T-helper 2 cell treated with Interferon-gamma antibody and Interleukin-4, amounts not matched to agents 100 ng/mL and 5 ng/mL, for 36 hours (primary cell): ENCODE measurements around the gene C1QTNF4. TPM values are rescaled to one million over a fixed set of nuclear protein-coding genes. Genes with fewer than 3 reads are reported as not detected.
"Not testable (repeated sequence)": the region's sequence is repeated elsewhere in the genome, so short reads cannot be mapped to it uniquely, and the experiment has no call there.

Experiments
- intact Hi-C: fragments of 100-400 bp; cut with micrococcal nuclease; formaldehyde crosslinking; loops from one replicate; pipeline ENCODE4 v1.15.1; 2023
- total RNA-seq: library from RNA; stranded (reverse); gene quantifications from 2 replicates; pipeline ENCODE4 v1.2.3, GENCODE V29; 2022

Gene C1QTNF4
- total RNA-seq, 1 donor from 2014 or later = 0.52 TPM

- intact Hi-C loops = no loop called here
Measured at GRCh38 chr11:47569646-47570045, 24.6 kb downstream of the C1QTNF4 start.

- intact Hi-C loops = loop anchor here (1.0 kb wide), 1 partner anchor 12 kb away; the partner anchor contains the start of gene KBTBD4
Measured at GRCh38 chr11:47566149-47566698, 28.0 kb downstream of the C1QTNF4 start.

- intact Hi-C loops = loop anchor here (1.0 kb wide), 2 partner anchors 12 to 13 kb away; partner anchors contain the start of genes CELF1 and KBTBD4
Measured at GRCh38 chr11:47565340-47566148, 28.7 kb downstream of the C1QTNF4 start, which contains the start of gene PTPMT1. Gene PTPMT1, plus strand, starts transcription at chr11:47565599. Its CDS starts 24 bp downstream, at chr11:47565623.

- intact Hi-C loops = loop anchor here (1.0 kb wide), 1 partner anchor 12 kb away; the partner anchor contains the start of gene CELF1
Measured at GRCh38 chr11:47564933-47565339, 29.3 kb downstream of the C1QTNF4 start.

GRCh38 chr11:47564366-47564765, 29.8 kb downstream of the C1QTNF4 start:
- intact Hi-C loops = not testable (repeated sequence)

GRCh38 chr11:47562393-47562792, 31.8 kb downstream of the C1QTNF4 start:
- intact Hi-C loops = not testable (repeated sequence)

GRCh38 chr11:47560426-47560825, 33.8 kb downstream of the C1QTNF4 start:
- intact Hi-C loops = no loop called here

GRCh38 chr11:47558695-47559094, 35.5 kb downstream of the C1QTNF4 start:
- intact Hi-C loops = no loop called here

- intact Hi-C loops = not testable (repeated sequence)
Measured at GRCh38 chr11:47557004-47557403, 37.2 kb downstream of the C1QTNF4 start.

- intact Hi-C loops = loop anchor here (1.0 to 5.0 kb wide), 9 partner anchors 12 to 339 kb away; partner anchors contain the start of genes AGBL2, DDB2, FNBP4 and NDUFS3
Measured at GRCh38 chr11:47553406-47553743, 40.8 kb downstream of the C1QTNF4 start.

- intact Hi-C loops = loop anchor here (1.0 to 5.0 kb wide), 10 partner anchors 13 to 338 kb away; partner anchors contain the start of genes AGBL2, DDB2, FNBP4 and MTCH2
Measured at GRCh38 chr11:47552566-47553405, 41.4 kb downstream of the C1QTNF4 start, which contains the start of gene CELF1. Gene CELF1, minus strand, starts transcription at chr11:47553132. Its CDS starts 53,609 bp downstream, at chr11:47499523.

- intact Hi-C loops = loop anchor here (1.0 to 5.0 kb wide), 4 partner anchors 41 to 337 kb away; partner anchors contain the start of genes DDB2, MTCH2 and SLC39A13
Measured at GRCh38 chr11:47552056-47552565, 42.1 kb downstream of the C1QTNF4 start.

- intact Hi-C loops = loop anchor here (5.0 kb wide), 1 partner anchor 144 kb away; the partner anchor contains the start of gene SLC39A13
Measured at GRCh38 chr11:47551086-47551485, 43.1 kb downstream of the C1QTNF4 start.

GRCh38 chr11:47550288-47551047, 43.7 kb downstream of the C1QTNF4 start:
- intact Hi-C loops = loop anchor here (5.0 kb wide), 1 partner anchor 143 kb away; the partner anchor contains the start of gene SLC39A13

GRCh38 chr11:47546274-47546673, 47.9 kb downstream of the C1QTNF4 start:
- intact Hi-C loops = not testable (repeated sequence)

GRCh38 chr11:47545298-47545697, 48.9 kb downstream of the C1QTNF4 start:
- intact Hi-C loops = no loop called here

- intact Hi-C loops = no loop called here
Measured at GRCh38 chr11:47541070-47541469, 53.1 kb downstream of the C1QTNF4 start.

GRCh38 chr11:47539681-47540039, 54.6 kb downstream of the C1QTNF4 start:
- intact Hi-C loops = no loop called here
